Vagina (tissue), 2 donors: ENCODE data around the gene MT1E.

Experiments
- POLR2A ChIP-seq, 2 donors: fragments of 450-650 bp; IDR thresholded peaks; one replicate each; pipeline ENCODE4 v1.6.1; 2017; ENCODE audit warnings: antibody characterized with exemption in 2 of 2, mild to moderate bottlenecking in 2 of 2, moderate library complexity in 2 of 2
- TF ChIP-seq, protein P1 (sequence below), 3 experiments: fragments of 450-650 bp in 2 of 3; fragments of 200-600 bp in 1 of 3; sonication (generic) in 1 of 3; IDR thresholded peaks; one replicate each; pipeline ENCODE4 v1.5.1; 2017 to 2019; ENCODE audit warnings: antibody characterized with exemption in 3 of 3, mild to moderate bottlenecking in 2 of 3, moderate library complexity in 2 of 3

GRCh38 chr16:56628486-56629350, 3.1 kb downstream of the MT1E start:
- TF ChIP-seq POLR2A (IDR thresholded peaks at IDR 0.05), result no peak
- TF ChIP-seq, protein P1, sequence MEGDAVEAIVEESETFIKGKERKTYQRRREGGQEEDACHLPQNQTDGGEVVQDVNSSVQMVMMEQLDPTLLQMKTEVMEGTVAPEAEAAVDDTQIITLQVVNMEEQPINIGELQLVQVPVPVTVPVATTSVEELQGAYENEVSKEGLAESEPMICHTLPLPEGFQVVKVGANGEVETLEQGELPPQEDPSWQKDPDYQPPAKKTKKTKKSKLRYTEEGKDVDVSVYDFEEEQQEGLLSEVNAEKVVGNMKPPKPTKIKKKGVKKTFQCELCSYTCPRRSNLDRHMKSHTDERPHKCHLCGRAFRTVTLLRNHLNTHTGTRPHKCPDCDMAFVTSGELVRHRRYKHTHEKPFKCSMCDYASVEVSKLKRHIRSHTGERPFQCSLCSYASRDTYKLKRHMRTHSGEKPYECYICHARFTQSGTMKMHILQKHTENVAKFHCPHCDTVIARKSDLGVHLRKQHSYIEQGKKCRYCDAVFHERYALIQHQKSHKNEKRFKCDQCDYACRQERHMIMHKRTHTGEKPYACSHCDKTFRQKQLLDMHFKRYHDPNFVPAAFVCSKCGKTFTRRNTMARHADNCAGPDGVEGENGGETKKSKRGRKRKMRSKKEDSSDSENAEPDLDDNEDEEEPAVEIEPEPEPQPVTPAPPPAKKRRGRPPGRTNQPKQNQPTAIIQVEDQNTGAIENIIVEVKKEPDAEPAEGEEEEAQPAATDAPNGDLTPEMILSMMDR (IDR thresholded peaks at IDR 0.05), result no peak
